ENCODE measurements around the gene HOXD8.

DNA sequence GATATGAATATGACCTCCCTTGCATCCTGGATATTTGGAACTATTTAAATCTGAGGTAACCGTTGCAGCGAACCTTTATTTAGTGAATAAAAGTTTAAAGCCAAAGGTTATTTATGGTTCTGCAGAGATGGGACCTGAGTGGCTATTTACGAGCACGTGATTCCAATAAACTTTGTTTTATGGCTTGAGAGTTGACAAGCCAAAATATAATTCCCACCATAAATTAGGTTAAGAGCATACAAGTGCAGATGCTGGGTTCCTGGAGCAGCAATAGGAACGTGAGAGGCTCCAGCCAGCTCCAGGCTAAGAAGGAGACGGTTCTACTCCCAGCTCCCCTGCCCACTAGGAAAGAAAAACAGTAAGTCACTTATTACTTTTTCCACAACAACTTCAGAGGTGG lies 16.6 kb downstream of the HOXD8 start:
- TF ChIP-seq, protein P1, sequence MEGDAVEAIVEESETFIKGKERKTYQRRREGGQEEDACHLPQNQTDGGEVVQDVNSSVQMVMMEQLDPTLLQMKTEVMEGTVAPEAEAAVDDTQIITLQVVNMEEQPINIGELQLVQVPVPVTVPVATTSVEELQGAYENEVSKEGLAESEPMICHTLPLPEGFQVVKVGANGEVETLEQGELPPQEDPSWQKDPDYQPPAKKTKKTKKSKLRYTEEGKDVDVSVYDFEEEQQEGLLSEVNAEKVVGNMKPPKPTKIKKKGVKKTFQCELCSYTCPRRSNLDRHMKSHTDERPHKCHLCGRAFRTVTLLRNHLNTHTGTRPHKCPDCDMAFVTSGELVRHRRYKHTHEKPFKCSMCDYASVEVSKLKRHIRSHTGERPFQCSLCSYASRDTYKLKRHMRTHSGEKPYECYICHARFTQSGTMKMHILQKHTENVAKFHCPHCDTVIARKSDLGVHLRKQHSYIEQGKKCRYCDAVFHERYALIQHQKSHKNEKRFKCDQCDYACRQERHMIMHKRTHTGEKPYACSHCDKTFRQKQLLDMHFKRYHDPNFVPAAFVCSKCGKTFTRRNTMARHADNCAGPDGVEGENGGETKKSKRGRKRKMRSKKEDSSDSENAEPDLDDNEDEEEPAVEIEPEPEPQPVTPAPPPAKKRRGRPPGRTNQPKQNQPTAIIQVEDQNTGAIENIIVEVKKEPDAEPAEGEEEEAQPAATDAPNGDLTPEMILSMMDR (IDR thresholded peaks at IDR 0.05; ENCODE audit: insufficient read depth, low read length, poor library complexity, severe bottlenecking), result no peak
- no peak for TF ChIP-seq EZH2phosphoT487 (conservative IDR thresholded peaks at IDR 0.05; ENCODE audit: low read length)
